K562 (cell line): ENCODE data around the gene UBE3B. TPM values are rescaled to one million over a fixed set of nuclear protein-coding genes. Genes with fewer than 3 reads are reported as not detected.

Source experiments
- ATAC-seq: fragments of 200-7000 bp; cut with Tn5 transposase; 3 replicates; pipeline ENCODE4 v1.9.1; 2020; ENCODE audit warnings: moderate library complexity
- BruUV-seq: library from RNA; stranded (reverse); fragments of 400-500 nt; replicated peaks from 2 replicates; lab custom pipeline; 2021; lab: Mats Ljungman, UMichigan
- CTCF ChIA-PET: fragments of 300-600 bp; formaldehyde crosslinking; extraction: SDS; loops from one replicate; lab custom pipeline; 2021; ENCODE audit warnings: low intra/inter-chr PET ratio; lab: Yijun Ruan, JAX
- POLR2A ChIA-PET: fragments of 300-600, 350-650 bp; sonication (Branson Sonifier 250); formaldehyde crosslinking; extraction: SDS; loops from one replicate; lab custom pipeline; 2021; ENCODE audit warnings: antibody characterized with exemption, inconsistent platforms; lab: Yijun Ruan, JAX
- DNase-seq, 4 experiments: peaks; one replicate each; pipeline versions ENCODE4 v3.0.0 to v3.0.0-alpha.2; 2011 to 2018; ENCODE audit warnings: low spot score in 3 of 4, mixed read lengths in 3 of 4; ENCODE audit errors: extremely low read depth in 1 of 4
- FAIRE-seq: peaks from 2 replicates; lab custom pipeline; 2011; peaks lifted over from hg19 to GRCh38; lab: Jason Lieb, UNC
- H2AFZ ChIP-seq: 2 replicates; pipeline ENCODE4 v1.6.0; 2011; ENCODE audit warnings: low read depth, low read length, control low read depth, inconsistent platforms
- H3K27ac ChIP-seq: fragments of 200-600 bp; 3 replicates; pipeline ENCODE4 v1.8.0; 2011; ENCODE audit warnings: low read depth, mild to moderate bottlenecking, control low read depth, inconsistent platforms, low read length, moderate library complexity, mixed read lengths; ENCODE audit errors: extremely low read depth
- H3K27me3 ChIP-seq, 2 experiments: fragments of 300-600 bp in 1 of 2; 2 replicates in 1 of 2; 3 replicates in 1 of 2; pipeline versions ENCODE4 v1.6.0 to v1.8.0; 2011; ENCODE audit warnings: inconsistent platforms in 2 of 2, low read length in 2 of 2, mild to moderate bottlenecking in 1 of 2, mixed read lengths in 1 of 2, moderate library complexity in 1 of 2; ENCODE audit not compliant: control insufficient read depth in 2 of 2, insufficient read depth in 2 of 2
- H3K36me3 ChIP-seq: fragments of 300-600 bp; 3 replicates; pipeline ENCODE4 v1.8.0; 2011; ENCODE audit warnings: mild to moderate bottlenecking, low read length, inconsistent platforms; ENCODE audit not compliant: control insufficient read depth, insufficient read depth
- H3K4me1 ChIP-seq, 2 experiments: fragments of 200-600 bp in 1 of 2; replicated peaks in 1 of 2; 2 replicates in 1 of 2; 3 replicates in 1 of 2; pipeline versions ENCODE4 v1.5.1 to v1.8.0; 2011; ENCODE audit warnings: inconsistent platforms in 2 of 2, low read length in 2 of 2, mild to moderate bottlenecking in 1 of 2, mixed read lengths in 1 of 2, moderate library complexity in 1 of 2; ENCODE audit not compliant: control insufficient read depth in 2 of 2, insufficient read depth in 2 of 2
- H3K4me2 ChIP-seq: 2 replicates; pipeline ENCODE4 v1.6.1; 2011; ENCODE audit warnings: low read length, control low read depth, inconsistent platforms, mixed read lengths; ENCODE audit not compliant: insufficient read depth
- H3K4me3 ChIP-seq: fragments of 200-600 bp; sonication (generic), shearing (Covaris generic); 2 replicates; pipeline ENCODE4 v1.5.1; 2016; ENCODE audit warnings: control low read depth, inconsistent platforms
- H3K79me2 ChIP-seq: fragments of 200-600 bp; 3 replicates; pipeline ENCODE4 v1.8.0; 2011; ENCODE audit warnings: low read length, inconsistent platforms; ENCODE audit not compliant: control insufficient read depth, insufficient read depth
- H3K9ac ChIP-seq, 2 experiments: 2 replicates each; pipeline versions ENCODE4 v1.6.0 to v1.6.1; 2011; ENCODE audit warnings: low read depth in 2 of 2, low read length in 2 of 2, control low read depth in 1 of 2, inconsistent platforms in 1 of 2, mild to moderate bottlenecking in 1 of 2, mixed read lengths in 1 of 2; ENCODE audit not compliant: insufficient read depth in 1 of 2
- H3K9me1 ChIP-seq: one replicate; pipeline ENCODE4 v1.6.0; 2011; ENCODE audit warnings: inconsistent platforms, mild to moderate bottlenecking, low read length, moderate library complexity; ENCODE audit not compliant: control insufficient read depth, insufficient read depth
- H3K9me3 ChIP-seq: replicated peaks from 2 replicates; pipeline ENCODE4 v1.5.1; 2011; ENCODE audit warnings: low read depth, low read length, inconsistent platforms; ENCODE audit not compliant: control insufficient read depth, insufficient read depth
- H4K20me1 ChIP-seq: replicated peaks from 2 replicates; pipeline ENCODE4 v1.6.1; 2011; ENCODE audit warnings: low read length, inconsistent platforms, mixed read lengths; ENCODE audit not compliant: control insufficient read depth, insufficient read depth
- KAT7 ChIP-seq: sonication (generic); formaldehyde crosslinking; IDR thresholded peaks from 2 replicates; pipeline ENCODE4 v1.8.0; 2022; ENCODE audit warnings: missing genetic modification reagents, mild to moderate bottlenecking, borderline replicate concordance
- PRDM10 ChIP-seq: fragments of 450-650 bp; IDR thresholded peaks from 2 replicates; pipeline ENCODE4 v1.6.1; 2018; ENCODE audit not compliant: partially characterized antibody
- ZNF316 ChIP-seq: fragments of 450-650 bp; IDR thresholded peaks from 2 replicates; pipeline ENCODE4 v1.6.1; 2016
- WGBS: fragments of 100-300 bp; shearing (Covaris generic); methylation state at CpG from one replicate; pipeline ENCODE4 v1.1.6; 2016; ENCODE audit warnings: low coverage, mixed read lengths; ENCODE audit not compliant: insufficient coverage; ENCODE audit errors: missing lambda C conversion rate; 5-methylcytosine and 5-hydroxymethylcytosine counted together
- in situ Hi-C: fragments of 300-500 bp; cut with MboI; formaldehyde crosslinking; loops from 4 replicates; pipeline ENCODE4 v1.15.0; 2018; ENCODE audit warnings: inconsistent platforms, mixed read lengths
- intact Hi-C: fragments of 100-400 bp; cut with micrococcal nuclease; formaldehyde crosslinking; loops from 2 replicates; pipeline ENCODE4 v1.14.2; 2022
- polyA plus RNA-seq, 8 experiments: library from polyadenylated mRNA; depleted of rRNA in 4 of 8; stranded (reverse) in 5 of 8; unstranded in 3 of 8; fragments of >200 nt; fragmentation: Nextera tagmentation in 2 of 8; fragmentation: Illumina TruSeq in 1 of 8; extraction: Ambion mirVana in 2 of 8; extraction: Trizol in 1 of 8; gene quantifications; 2 replicates each; pipeline versions ENCODE4 v1.2.1 to v1.2.3, GENCODE V29; 2011 to 2014; ENCODE audit warnings: inconsistent platforms in 1 of 8, missing spikeins in 1 of 8
- total RNA-seq, 7 experiments: library from RNA; depleted of rRNA in 6 of 7; stranded (reverse); fragments of >200 nt in 6 of 7; fragmentation: Illumina TruSeq in 2 of 7; extraction: Trizol in 2 of 7; gene quantifications; 2 replicates each; pipeline versions ENCODE4 v1.2.1 to v1.2.3, GENCODE V29; 2011 to 2021; ENCODE audit warnings: low replicate concordance in 1 of 7

UBE3B gene
- total and polyA plus RNA-seq, 9 of the 15 experiments (the other 6 are each of a cell fraction or from before 2014, with no cell fraction given) = 7.6 to 23.6 (median 15.5) TPM

- no peak for TF ChIP-seq PRDM10
Observed at GRCh38 chr12:109482491-109482890, 5.1 kb downstream of the UBE3B start (continued).

GRCh38 chr12:109482894-109483293 is 5.5 kb downstream of the UBE3B start:
- no TSS peak for BruUV-seq
- H3K27ac ChIP-seq = no peak overlapping the region
- TF ChIP-seq ZNF316 (peak; percentile 24; the same call in 1 of the 2 replicates), KAT7 (CRISPR knock-in tag) (no peak)
- no peak overlapping the region for H3K4me2 ChIP-seq
- peaks cover 13% of the 10 kb centered on the region for H3K79me2 ChIP-seq
- no peak for ATAC-seq
- no peaks in the 10 kb centered on the region for H4K20me1 ChIP-seq
- WGBS = 50% methylated on average over 2 of the region's 2 CpGs
- in situ Hi-C loops (no loop called here), intact Hi-C loops (no loop called here)
- FAIRE-seq = no peak
- H3K4me3 ChIP-seq = no peak overlapping the region
- no peak overlapping the region for H2AFZ ChIP-seq
- H3K36me3 ChIP-seq = peaks cover 44% of the 10 kb centered on the region
- no peak overlapping the region for H3K9ac ChIP-seq
- H3K9me1 ChIP-seq = no peaks in the 10 kb centered on the region
- H3K27me3 ChIP-seq = no peaks in the 10 kb centered on the region
- no peaks in the 10 kb centered on the region for H3K9me3 ChIP-seq
- peaks cover 3 to 4% of the 10 kb centered on the region in 2 experiments; a peak in 1 of 5 replicates for H3K4me1 ChIP-seq
- CTCF ChIA-PET = no interaction called here
- no peak for DNase-seq
- POLR2A ChIA-PET = interaction anchor here (1.0 kb wide), 1 partner anchor 20 kb away, joined by 3 read pairs; no protein-coding TSS in a partner anchor
